ENCODE results near the gene KLRC3. TPM values are rescaled to one million over a fixed set of nuclear protein-coding genes. Genes with fewer than 3 reads are reported as not detected.
"Not testable (repeated sequence)": the region's sequence is repeated elsewhere in the genome, so short reads cannot be mapped to it uniquely, and the experiment has no call there.

The KLRC3 gene
- total and polyA plus RNA-seq, 2 donors (not counting 3 experiments of a cell fraction or from before 2014, with no cell fraction given), result not detected

- Histone ChIP-seq H3K36me3 (ENCODE audit: control insufficient read depth in 2 of 2, extremely low read depth in 1 of 2, insufficient read depth in 2 of 2, low read length in 2 of 2) (no peaks in the 10 kb centered on the region), H3K4me2 (ENCODE audit: insufficient read depth, low read length) (no peak overlapping the region), H2AFZ (ENCODE audit: low read depth, low read length) (no peak overlapping the region), H3K27ac (ENCODE audit: insufficient read depth, low read depth, low read length) (no peak overlapping the region), H3K4me3 (replicated peaks in 1 of 3; ENCODE audit: insufficient read depth in 1 of 3, low read depth in 1 of 3, low read length in 3 of 3) (no peak overlapping the region), H3K4me1 (ENCODE audit: control insufficient read depth, extremely low read depth, insufficient read depth, low read length) (peaks cover 2% of the 10 kb centered on the region), H3K9ac (replicated peaks; ENCODE audit: extremely low read depth, insufficient read depth, low read length) (no peak overlapping the region), H3K79me2 (ENCODE audit: control insufficient read depth, insufficient read depth, low read length) (no peaks in the 10 kb centered on the region), H4K20me1 (replicated peaks; ENCODE audit: control insufficient read depth, extremely low read depth, insufficient read depth, low read length) (no peaks in the 10 kb centered on the region), H3K27me3 (ENCODE audit: control insufficient read depth in 2 of 2, insufficient read depth in 2 of 2, low read length in 2 of 2) (no peaks in the 10 kb centered on the region), H3K9me1 (replicated peaks; ENCODE audit: control insufficient read depth, extremely low read depth, insufficient read depth, low read length) (no peaks in the 10 kb centered on the region), H3K9me3 (replicated peaks; ENCODE audit: control insufficient read depth, insufficient read depth, low read length) (no peaks in the 10 kb centered on the region)
- dilution Hi-C loops (cut with MboI; ENCODE audit: extremely low pct_ligation_motif_present, low sequenced_read_pairs), result no loop called here
- ChIA-PET CTCF (interaction anchor here (0.6 kb wide), 1 partner anchor 8 kb away, joined by 3 read pairs; no protein-coding TSS in a partner anchor), POLR2A (no interaction called here)
- intact Hi-C loops (cut with micrococcal nuclease), result no loop called here
- DNase-seq (ENCODE audit: low read depth, low spot score), result no peak
- FAIRE-seq, result no peak
- no TSS peak for BruUV-seq (replicated peaks)
- TF ChIP-seq JUN (IDR thresholded peaks at IDR 0.05; ENCODE audit: borderline replicate concordance, insufficient read depth, insufficient read length, low read depth), result no peak
- TF ChIP-seq POLR2AphosphoS5 (IDR thresholded peaks at IDR 0.05; ENCODE audit: insufficient read depth, low read depth, low read length), result no peak
- no peak for TF ChIP-seq MAX (IDR thresholded peaks at IDR 0.05; ENCODE audit: insufficient read depth, insufficient read length)
- no peak for TF ChIP-seq CTCF (IDR thresholded peaks at IDR 0.05; ENCODE audit: extremely low read depth in 1 of 2, insufficient read depth in 1 of 2, low read depth in 1 of 2, low read length in 2 of 2)
- TF ChIP-seq POLR2A (IDR thresholded peaks at IDR 0.05; ENCODE audit: low read depth, low read length), result no peak
- no peak for TF ChIP-seq FOS (IDR thresholded peaks at IDR 0.05; ENCODE audit: borderline replicate concordance, insufficient read depth, low read length)
- TF ChIP-seq EZH2 (IDR thresholded peaks at IDR 0.05; ENCODE audit: borderline replicate concordance, low read depth, low read length, severe bottlenecking), result no peak
- TF ChIP-seq GATA2 (IDR thresholded peaks at IDR 0.05; ENCODE audit: insufficient read depth, insufficient read length, low read depth, low read length), result no peak
- TF ChIP-seq MYC (IDR thresholded peaks at IDR 0.05; ENCODE audit: low read depth, low read length), result no peak
Observed at GRCh38 chr12:10395390-10395998, 24.9 kb downstream of the KLRC3 start.

- CTCF ChIA-PET; H3K4me2 ChIP-seq (ENCODE audit: insufficient read depth, low read length); dilution Hi-C loops (cut with MboI; ENCODE audit: extremely low pct_ligation_motif_present, low sequenced_read_pairs); H3K27me3 ChIP-seq (ENCODE audit: control insufficient read depth in 2 of 2, insufficient read depth in 2 of 2, low read length in 2 of 2); DNase-seq (ENCODE audit: low read depth, low spot score); H3K9me3 ChIP-seq (replicated peaks; ENCODE audit: control insufficient read depth, insufficient read depth, low read length); FAIRE-seq; intact Hi-C loops (cut with micrococcal nuclease); H3K9ac ChIP-seq (replicated peaks; ENCODE audit: extremely low read depth, insufficient read depth, low read length); H3K4me3 ChIP-seq (replicated peaks in 1 of 3; ENCODE audit: insufficient read depth in 1 of 3, low read depth in 1 of 3, low read length in 3 of 3); POLR2A ChIA-PET; H3K9me1 ChIP-seq (replicated peaks; ENCODE audit: control insufficient read depth, extremely low read depth, insufficient read depth, low read length); H2AFZ ChIP-seq (ENCODE audit: low read depth, low read length); H3K27ac ChIP-seq (ENCODE audit: insufficient read depth, low read depth, low read length); H4K20me1 ChIP-seq (replicated peaks; ENCODE audit: control insufficient read depth, extremely low read depth, insufficient read depth, low read length); H3K36me3 ChIP-seq (ENCODE audit: control insufficient read depth in 2 of 2, extremely low read depth in 1 of 2, insufficient read depth in 2 of 2, low read length in 2 of 2); BruUV-seq (replicated peaks); H3K4me1 ChIP-seq (ENCODE audit: control insufficient read depth, extremely low read depth, insufficient read depth, low read length); H3K79me2 ChIP-seq (ENCODE audit: control insufficient read depth, insufficient read depth, low read length): not testable (repeated sequence)
Observed at GRCh38 chr12:10394531-10395152, 25.8 kb downstream of the KLRC3 start.

Measured in endothelial cell of umbilical vein (primary cell).